GM11168 (cell line): ENCODE results near the gene ZNF497.
"Not testable (repeated sequence)": the region's sequence is repeated elsewhere in the genome, so short reads cannot be mapped to it uniquely, and the experiment has no call there.

Source experiments
- in situ Hi-C: fragments of 300-500 bp; cut with MboI; formaldehyde crosslinking; loops from one replicate; pipeline ENCODE4 v1.12.0; 2022; ENCODE audit warnings: low sequenced_read_pairs; ENCODE audit not compliant: unreplicated experiment

Gene ZNF497

DNA sequence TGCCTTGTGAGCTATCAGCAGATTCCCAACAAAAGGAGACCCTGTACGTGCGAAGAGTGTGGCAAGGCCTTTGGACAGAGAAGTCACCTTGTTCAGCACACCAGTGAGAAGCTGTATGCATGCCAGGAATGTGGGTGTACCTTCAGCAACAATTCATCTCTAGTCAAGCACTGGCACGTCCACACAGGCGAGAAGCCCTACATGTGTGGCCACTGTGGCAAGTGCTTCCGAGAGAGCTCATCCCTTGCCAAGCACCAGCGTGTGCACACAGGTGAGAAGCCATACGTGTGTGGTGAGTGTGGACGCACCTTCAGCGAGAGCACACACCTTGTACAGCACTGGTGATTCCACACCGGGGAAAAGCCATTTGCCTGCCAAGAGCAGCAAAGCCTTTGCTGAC lies 43.3 kb downstream of the ZNF497 start:
- in situ Hi-C loops: no loop called here

DNA sequence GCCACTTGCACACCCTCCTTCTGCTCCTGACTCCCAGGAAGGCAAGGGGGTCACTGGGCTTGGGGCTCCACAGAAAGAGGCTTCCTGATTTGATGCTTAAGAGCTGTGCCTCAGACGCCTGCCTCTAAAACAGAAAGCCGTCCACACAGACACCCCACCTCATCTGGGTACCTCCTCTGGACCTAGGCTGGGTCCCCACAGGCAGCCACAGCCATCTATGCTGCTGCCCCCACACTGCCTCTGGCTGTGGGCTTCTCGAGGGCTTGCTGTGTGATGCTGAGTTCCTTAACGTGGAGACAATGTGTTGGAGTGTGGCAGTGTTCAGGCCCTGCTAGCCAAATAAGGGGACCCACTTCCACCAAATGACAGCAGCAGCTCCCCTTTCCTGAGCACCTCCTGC lies 44.3 kb downstream of the ZNF497 start:
- in situ Hi-C loops: no loop called here

DNA sequence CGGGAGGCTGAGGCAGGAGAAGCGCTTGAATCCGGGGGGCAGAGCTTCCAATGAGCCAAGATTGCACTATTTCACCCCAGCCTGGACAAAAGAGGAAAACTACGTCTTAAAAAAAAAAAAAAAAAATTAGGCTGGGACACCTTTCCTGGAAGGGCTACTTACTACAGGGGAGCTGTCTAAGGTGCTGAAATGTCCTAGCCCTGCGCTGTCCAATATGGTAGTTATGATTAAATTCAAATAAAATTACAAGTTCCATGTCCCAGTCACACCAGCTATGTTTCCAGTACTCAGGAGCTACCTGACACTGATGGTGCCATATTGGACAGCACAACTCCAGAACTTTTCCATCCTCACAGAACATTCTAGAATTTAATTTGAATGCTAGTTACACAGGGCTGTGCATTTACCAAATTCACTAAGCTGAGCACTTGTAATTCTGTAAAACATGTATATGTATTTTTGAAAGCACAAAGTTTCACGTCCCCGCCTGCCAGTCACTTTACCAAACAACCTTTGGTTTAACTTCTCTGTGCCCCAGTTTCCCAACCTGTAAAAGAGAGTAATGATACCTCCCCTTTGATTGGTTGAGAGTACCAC lies 45.0 kb downstream of the ZNF497 start:
- in situ Hi-C loops: no loop called here

DNA sequence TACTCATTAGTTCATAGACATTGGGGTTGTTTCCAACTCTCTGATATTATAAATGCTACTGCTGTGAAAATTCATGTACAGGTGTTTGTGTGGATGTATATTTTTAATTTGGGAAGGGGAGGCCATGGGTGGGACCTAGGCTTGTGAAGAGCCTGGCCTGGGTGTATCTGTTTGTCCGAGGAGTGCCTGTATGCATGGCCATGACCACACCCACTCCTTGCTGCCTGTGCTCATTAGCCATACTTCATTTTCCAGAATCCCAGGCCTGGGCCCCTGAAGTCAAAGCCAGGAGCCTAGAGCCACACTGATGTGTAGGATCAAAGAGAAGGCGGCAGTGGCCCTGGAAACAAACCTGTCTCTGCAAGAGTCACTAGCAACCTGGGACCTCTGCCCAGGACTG lies 47.0 kb downstream of the ZNF497 start:
- in situ Hi-C loops: no loop called here

DNA sequence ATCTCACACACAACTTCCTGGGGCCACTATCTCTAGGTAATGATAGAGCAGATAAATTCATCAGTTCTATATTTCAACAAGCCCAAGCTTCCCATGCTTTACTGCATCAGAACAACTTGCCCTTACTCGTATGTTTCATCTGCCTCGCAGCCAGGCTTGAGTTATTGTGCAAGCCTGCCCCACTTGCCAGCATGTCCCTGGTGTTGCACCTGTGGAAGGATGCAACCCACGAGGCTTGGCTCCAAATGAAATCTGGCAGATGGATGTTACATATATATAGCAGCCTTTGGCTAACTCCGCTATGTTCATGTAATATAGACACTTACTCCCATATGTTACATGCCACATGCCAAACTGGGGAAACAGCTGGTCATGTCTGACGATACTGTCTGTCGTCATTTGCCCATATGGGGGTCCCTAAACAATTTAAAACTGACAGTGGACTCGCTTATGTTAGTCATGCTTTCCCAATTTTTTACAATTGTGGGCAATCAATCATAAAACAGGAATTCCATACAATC lies 51.1 kb downstream of the ZNF497 start:
- in situ Hi-C loops: no loop called here

DNA sequence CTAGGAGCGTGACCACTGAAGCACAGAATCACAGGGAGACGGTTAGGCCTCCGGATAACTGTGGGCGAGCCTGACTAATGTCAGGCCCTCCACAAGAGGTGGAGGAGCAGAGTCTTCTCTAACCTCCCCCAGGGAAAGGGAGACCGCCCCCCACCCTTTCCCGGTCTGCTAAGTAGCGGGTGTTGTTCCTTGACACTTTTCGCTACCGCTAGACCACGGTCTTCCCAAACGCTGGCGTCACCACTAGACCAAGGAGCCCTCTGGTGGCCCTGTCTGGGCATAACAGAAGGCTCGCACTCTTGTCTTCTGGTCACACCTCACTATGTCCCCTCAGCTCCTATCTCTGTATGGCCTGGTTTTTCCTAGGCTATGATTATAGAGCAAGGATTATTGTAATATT lies 51.9 kb downstream of the ZNF497 start:
- in situ Hi-C loops: not testable (repeated sequence)

DNA sequence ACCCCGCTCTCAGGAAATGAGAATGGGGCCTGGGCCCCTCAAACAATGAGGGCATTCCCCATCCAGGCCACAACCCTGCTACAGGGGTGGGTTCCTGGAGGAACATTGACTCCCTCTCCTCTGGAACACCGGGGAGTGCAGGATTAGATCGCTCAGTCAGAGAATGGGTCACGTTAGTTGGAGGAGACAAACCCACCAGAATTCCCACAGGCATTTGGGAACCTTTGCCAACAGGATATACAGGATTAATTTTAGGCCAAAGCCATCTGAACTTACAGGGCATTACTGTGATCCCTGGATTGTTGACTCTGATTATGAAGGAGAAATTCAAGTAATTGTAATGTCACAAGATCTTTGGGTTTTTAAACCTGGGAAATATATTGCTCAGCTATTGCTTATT lies 54.8 kb downstream of the ZNF497 start:
- in situ Hi-C loops: no loop called here

DNA sequence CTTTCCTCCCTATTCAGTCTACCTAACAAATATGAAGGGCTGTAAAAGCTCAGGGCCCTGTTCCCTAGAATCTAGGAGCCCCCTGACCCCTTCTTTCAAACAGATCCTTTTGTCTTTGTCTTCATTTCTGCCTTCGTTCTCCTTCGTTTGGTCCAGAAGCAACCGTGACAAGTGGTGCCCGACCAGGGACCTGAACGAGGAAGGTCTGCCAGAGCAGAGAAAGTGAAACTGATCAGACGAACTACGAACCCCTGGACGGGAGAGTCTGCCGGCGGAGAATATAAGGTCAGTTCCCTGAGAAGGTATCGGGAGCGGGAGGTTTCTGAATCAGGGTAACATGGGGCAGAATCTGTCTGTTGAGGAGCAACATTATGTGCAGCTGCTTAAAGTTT lies 56.6 kb downstream of the ZNF497 start:
- in situ Hi-C loops: no loop called here

DNA sequence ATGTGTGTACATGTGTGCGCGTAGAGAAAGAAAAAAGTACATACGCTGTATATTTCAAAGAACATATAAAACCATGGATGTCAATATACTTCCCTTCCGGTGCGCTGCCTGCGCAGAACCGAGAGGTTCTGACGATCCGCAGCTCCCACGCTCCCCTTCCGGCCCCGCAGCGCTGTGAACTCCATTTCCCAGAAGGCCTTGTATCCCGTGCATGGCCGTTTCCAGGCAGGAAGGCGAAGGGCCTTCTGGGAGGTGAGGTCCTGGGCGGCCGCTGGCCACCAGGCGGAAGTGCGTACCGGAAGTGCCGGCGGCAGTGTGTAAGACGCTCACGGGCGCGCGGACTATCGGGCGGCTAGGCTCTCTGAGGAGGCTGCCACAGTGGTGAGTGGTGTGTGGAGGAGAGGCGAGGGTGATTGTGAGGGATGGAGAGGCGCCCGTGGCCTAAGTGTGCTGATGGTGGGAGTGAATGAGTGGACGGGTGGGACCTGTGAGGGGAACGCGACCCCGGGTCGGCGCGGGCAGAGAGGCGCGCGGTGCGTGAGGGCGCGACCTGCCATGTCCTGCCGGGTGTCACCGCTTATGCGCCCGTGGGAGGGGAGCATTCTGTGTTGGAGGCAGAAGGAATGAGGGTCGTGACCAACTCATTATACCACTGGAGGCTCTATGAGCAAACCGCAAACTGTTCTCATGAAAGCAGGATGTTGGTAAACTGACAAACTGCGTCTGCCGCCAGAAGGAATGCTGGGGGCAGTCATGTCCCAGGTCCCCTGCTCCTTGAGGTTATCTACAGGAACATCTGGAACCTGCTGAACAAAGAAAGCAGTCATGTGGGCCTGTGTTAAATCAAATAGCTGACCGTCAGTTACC lies 57.3 kb downstream of the ZNF497 start, which contains the start of gene ERVK3-1:
ERVK3-1 (plus strand) TSS at position 313 of the 867 bp plus-strand sequence. CDS start 6,792 bp downstream, outside the sequence.
- in situ Hi-C loops: no loop called here

DNA sequence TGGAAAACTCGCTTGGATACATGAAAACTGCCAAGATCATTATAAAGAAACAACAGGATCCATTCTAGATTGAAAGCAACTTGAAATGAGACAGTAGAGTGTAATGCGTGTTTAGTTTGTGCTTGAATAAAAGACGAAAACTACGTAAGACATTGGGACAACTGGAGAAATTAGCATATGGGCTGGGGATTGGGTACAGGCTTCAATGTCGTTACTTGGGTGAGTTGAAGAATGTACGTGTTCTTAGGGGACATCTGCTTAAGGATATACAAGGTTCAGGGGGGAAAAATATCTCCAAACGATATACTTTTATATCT lies 57.8 kb downstream of the ZNF497 start:
- in situ Hi-C loops: no loop called here
